Muscle of leg (tissue), 11 donors: ENCODE results near the gene CLK1. TPM values are rescaled to one million over a fixed set of nuclear protein-coding genes. Genes with fewer than 3 reads are reported as not detected.

Experiments
- DNase-seq: peaks from one replicate; pipeline ENCODE4 v3.0.0; 2013
- H3K27ac ChIP-seq: one replicate; pipeline ENCODE4 v1.5.1; 2013; ENCODE audit warnings: mild to moderate bottlenecking, low read length, control low read depth
- H3K27me3 ChIP-seq: one replicate; pipeline ENCODE4 v1.6.1; 2013; ENCODE audit warnings: low read length; ENCODE audit not compliant: control insufficient read depth, insufficient read depth
- H3K36me3 ChIP-seq: one replicate; pipeline ENCODE4 v1.6.1; 2013; ENCODE audit warnings: low read length; ENCODE audit not compliant: control insufficient read depth, insufficient read depth
- H3K4me1 ChIP-seq: one replicate; pipeline ENCODE4 v1.6.1; 2013; ENCODE audit warnings: low read length; ENCODE audit not compliant: control insufficient read depth, insufficient read depth
- H3K4me3 ChIP-seq: one replicate; pipeline ENCODE4 v1.5.1; 2013; ENCODE audit warnings: low read length, control low read depth
- H3K9me3 ChIP-seq: replicated peaks from 2 replicates; pipeline ENCODE4 v1.6.1; 2013; ENCODE audit warnings: low read depth, low read length; ENCODE audit not compliant: control insufficient read depth
- WGBS: methylation state at CpG from one replicate; pipeline ENCODE4 v1.1.5; 2013; ENCODE audit warnings: missing lambda C conversion rate; ENCODE audit not compliant: insufficient coverage; 5-methylcytosine and 5-hydroxymethylcytosine counted together
- polyA plus RNA-seq, 8 donors: library from polyadenylated mRNA; unstranded; fragments of 120-200 nt; gene quantifications; one replicate each; pipeline versions ENCODE4 v1.2.1 to v1.2.3, GENCODE V29; 2013; ENCODE audit warnings: inconsistent platforms in 1 of 8, low replicate concordance in 1 of 8; ENCODE audit not compliant: insufficient read length in 8 of 8, insufficient read depth in 1 of 8
- total RNA-seq: library from RNA; stranded (reverse); fragments of 120-200 nt; gene quantifications from one replicate; pipeline ENCODE4 v1.2.4, GENCODE V29; 2013

CLK1 gene
- total and polyA plus RNA-seq, 9 donors: 112 to 179 (median 124) TPM

DNA sequence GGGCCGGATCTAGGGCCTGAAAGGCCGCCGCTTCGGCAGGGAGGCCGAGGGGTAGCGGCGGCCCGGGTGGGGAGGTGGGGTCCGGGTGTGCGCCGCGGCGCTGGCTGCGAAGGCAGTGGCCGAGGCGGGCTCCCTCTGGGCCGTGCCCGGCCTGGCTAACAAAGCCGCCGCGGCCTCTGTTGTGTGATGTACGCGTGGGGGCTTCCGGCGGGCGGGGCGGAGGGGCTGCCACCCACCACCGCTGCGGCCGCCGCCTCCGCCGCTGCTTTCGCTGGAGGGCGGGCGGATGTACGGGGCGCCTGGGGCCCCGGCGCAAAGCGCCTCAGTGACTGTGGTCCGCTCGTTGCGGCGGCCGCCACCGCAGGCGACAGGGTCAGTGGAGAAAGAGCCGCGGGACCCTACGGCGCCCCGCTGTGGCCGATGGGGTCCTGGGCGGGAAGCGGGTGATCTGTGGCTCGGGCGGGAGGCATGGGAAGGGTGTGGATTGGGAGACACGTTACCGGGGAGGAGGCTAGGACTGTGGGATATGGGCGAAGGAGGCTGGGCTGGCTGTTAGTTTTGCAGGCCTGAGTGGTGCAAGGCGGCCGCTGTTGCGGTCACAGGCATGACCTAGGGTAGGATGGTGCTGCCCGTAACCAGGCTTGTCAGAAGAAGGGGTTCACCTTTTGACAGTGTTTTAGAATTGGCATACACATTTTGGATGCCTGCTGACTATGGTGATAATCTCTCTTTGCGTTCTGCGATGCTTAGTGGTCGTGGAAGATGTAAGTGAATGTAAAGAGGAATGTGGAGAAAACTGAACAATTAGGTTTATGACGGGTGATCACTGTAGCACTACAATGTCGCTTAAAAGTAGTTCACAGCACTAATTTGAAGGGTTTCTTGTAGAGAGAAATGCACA lies 52.1 kb downstream of the CLK1 start:
- Histone ChIP-seq H3K27ac (peak overlapping the region; percentile 99), H3K4me3 (peak overlapping the region; percentile 54), H3K4me1 (peaks cover 5% of the 10 kb centered on the region), H3K27me3 (no peaks in the 10 kb centered on the region), H3K36me3 (peaks cover 19% of the 10 kb centered on the region), H3K9me3 (no peaks in the 10 kb centered on the region)
- 1% methylated on average over 67 of the region's 70 CpGs for WGBS
- peak; percentile 80 for DNase-seq

DNA sequence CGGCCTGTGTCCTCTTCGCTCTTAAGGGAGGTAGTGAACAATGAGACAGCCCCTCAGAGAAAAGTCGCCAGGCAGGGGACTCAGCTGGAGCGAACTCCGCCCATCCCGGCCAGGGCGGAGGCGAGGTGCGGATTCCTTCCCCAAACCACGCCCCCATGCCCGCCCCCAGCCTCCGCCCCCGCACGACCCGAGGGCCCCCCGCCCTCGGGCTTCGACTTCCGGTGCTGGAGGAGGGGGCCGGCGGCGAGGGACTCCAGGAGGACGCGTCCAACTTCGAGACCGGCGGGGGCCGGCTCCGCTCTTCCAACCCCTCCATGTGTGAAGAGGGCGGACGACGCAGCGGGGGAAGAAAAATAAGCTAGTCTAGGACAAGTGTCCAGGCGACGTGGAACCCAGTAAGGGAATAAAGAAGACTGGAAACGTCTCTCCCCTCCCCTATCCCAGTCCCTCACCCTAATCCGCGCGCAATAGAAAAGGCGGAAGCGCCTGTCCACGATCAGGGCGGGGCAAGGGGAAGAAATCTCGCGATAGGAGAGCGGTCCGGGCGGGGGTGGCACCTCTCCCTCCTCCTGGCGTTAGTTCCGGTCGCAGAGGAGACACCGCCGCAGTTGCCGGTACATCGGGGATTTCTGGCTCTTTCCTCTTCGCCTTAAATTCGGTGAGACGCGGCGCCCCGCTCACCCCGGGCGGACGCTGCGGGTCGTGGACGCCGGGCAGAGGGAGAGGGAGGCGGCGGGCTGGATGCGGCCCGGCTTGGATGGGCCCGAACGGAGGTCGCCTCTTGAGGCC lies 52.9 kb downstream of the CLK1 start, which contains the start of gene BZW1:
BZW1 (plus strand) TSS at position 578 of the 789 bp plus-strand sequence. CDS start 1,308 bp downstream, outside the sequence.
- peaks cover 14% of the 10 kb centered on the region for H3K36me3 ChIP-seq
- WGBS: under 1% methylated on average over 47 of the region's 75 CpGs
- DNase-seq: peak; percentile 99
- H3K27me3 ChIP-seq: no peaks in the 10 kb centered on the region
- H3K4me3 ChIP-seq: peak within 1 kb of the TSS; percentile 54
- H3K9me3 ChIP-seq: no peaks in the 10 kb centered on the region
- H3K4me1 ChIP-seq: peaks cover 5% of the 10 kb centered on the region
- H3K27ac ChIP-seq: peak within 1 kb of the TSS; percentile 99

DNA sequence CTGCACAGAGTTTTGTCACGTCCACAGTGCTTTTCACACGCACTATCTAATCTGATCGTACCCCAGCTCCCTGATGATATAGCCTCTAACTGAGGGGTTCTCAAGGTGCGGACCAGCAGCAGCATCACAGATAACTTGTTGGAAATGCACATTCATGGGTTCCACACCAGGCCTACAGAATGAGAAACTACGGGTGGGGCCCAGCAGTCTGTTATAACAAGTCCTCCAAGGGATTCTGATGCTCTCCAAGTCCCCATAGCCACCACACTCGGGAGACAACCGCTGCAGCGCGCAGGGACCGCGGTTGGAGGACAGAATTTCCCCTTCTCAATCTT lies 53.5 kb downstream of the CLK1 start:
- DNase-seq: no peak
- WGBS: 12% methylated on average over 4 of the region's 11 CpGs
- peaks cover 11% of the 10 kb centered on the region for H3K36me3 ChIP-seq
- H3K4me1 ChIP-seq: peaks cover 5% of the 10 kb centered on the region
- H3K27ac ChIP-seq: peak overlapping the region; percentile 86
- H3K27me3 ChIP-seq: no peaks in the 10 kb centered on the region
- H3K9me3 ChIP-seq: no peaks in the 10 kb centered on the region
- H3K4me3 ChIP-seq: peak overlapping the region; percentile 46

DNA sequence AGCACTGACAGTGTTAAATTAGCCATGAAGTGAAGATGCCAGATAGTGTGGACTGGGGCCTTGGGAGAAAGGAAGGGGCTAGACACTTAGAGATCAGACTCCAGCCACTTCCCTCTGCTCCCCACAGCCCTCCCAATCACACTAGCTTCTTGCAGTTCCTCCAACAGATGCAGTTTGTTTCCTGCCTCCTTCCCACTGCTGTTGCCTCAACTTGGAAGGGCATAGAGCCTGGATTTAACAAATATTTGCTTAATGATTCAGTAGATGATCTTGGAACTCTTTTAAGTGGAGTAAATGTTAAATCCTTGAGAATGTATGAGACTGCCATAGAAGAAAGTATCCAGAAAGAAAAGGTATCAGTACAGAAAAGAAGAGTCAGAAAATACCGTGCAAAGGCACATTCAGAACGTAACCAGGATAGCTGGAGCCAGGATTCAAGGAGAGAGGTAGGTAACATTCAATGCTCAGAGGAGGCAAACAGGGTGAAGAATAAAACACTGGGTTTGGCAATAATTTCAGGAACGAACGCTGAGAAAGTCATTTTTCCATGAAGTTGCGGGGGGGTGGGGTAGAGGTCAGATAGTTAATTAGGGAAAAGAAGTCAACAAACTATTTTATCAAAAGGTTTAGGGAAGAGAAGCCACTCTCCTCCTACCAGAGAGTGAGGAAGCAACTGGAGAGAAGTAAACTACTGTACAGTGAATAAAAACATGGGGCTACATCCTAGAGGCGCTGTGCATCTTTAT lies 54.0 kb downstream of the CLK1 start:
- WGBS: 40% methylated on average over 1 of the region's 6 CpGs
- Histone ChIP-seq H3K4me1 (peaks cover 5% of the 10 kb centered on the region), H3K36me3 (peaks cover 9% of the 10 kb centered on the region), H3K9me3 (no peaks in the 10 kb centered on the region), H3K4me3 (peak overlapping the region; percentile 46), H3K27ac (peak overlapping the region; percentile 86), H3K27me3 (no peaks in the 10 kb centered on the region)
- DNase-seq: peak; percentile 20

DNA sequence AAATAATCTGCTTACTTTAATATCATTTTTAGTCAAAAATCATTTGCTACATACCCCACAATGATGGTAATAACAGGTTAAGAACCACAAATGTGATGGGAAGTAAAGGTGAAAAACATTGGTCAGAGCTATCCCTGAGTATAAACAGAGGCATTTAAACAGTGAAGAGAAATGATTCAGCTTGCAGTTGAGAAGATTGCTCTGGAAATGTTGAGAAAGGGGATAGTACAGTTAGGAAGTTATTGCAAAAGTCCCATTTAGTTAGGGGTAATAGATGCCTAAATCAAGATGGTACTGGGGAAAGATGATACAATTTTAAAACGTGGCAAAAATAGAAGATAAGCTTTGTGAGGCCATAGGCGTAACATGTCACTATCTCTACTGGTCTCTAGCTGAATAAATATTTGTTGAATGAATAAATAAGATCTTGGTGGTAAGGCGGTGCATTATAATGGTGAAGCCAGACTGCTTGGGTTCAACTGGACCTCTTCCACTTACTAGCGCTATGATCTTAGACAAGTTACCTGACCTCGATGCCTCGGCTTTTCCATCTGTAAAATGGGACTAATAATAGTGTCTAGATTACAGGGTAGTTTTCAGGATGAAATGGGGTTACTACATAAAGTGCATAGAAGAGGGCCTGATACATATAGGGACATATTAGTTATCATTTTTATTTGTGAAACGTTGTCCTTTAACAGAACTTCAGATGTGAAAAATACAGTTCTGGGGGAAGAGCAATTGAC lies 54.8 kb downstream of the CLK1 start:
- no peak for DNase-seq
- Histone ChIP-seq H3K27me3 (no peaks in the 10 kb centered on the region), H3K4me1 (peaks cover 5% of the 10 kb centered on the region), H3K9me3 (no peaks in the 10 kb centered on the region), H3K27ac (no peak overlapping the region), H3K36me3 (peaks cover 6% of the 10 kb centered on the region), H3K4me3 (no peak overlapping the region)
- WGBS: 87% methylated on average over 4 of the region's 7 CpGs

Other genes with a start within 250 kb of the CLK1 start
- gene BZW1, start 52.7 kb downstream of the CLK1 start, total RNA-seq: 139 TPM
- 100 to 1,000 TPM in 7 of 8 donors, 10 to 100 TPM in 1; 84.7 to 193 (median 131) TPM for gene BZW1, start 52.7 kb downstream of the CLK1 start, polyA plus RNA-seq
- 42.4 TPM for gene PPIL3, start 24.4 kb upstream of the CLK1 start, total RNA-seq
- gene PPIL3, start 24.4 kb upstream of the CLK1 start, polyA plus RNA-seq: 10 to 100 TPM; 26.1 to 76.0 (median 41.5) TPM
- 20.6 TPM for gene NIF3L1, start 24.7 kb upstream of the CLK1 start, total RNA-seq
- 10 to 100 TPM; 17.2 to 24.0 (median 19.7) TPM for gene NIF3L1, start 24.7 kb upstream of the CLK1 start, polyA plus RNA-seq
- gene ORC2, start 99.0 kb upstream of the CLK1 start, total RNA-seq: 14.3 TPM
- 10 to 100 TPM; 11.4 to 17.5 (median 13.3) TPM for gene ORC2, start 99.0 kb upstream of the CLK1 start, polyA plus RNA-seq
- gene HYCC2, start 207.0 kb upstream of the CLK1 start, total RNA-seq: 7.8 TPM
- gene HYCC2, start 207.0 kb upstream of the CLK1 start, polyA plus RNA-seq: 1 to 10 TPM; 4.9 to 8.4 (median 6.8) TPM
- 112 TPM for gene NDUFB3, start 207.3 kb upstream of the CLK1 start, total RNA-seq
- 100 to 1,000 TPM in 1 of 8 donors, 10 to 100 TPM in 7; 72.7 to 105 (median 90.7) TPM for gene NDUFB3, start 207.3 kb upstream of the CLK1 start, polyA plus RNA-seq